HG02852 (cell line): ENCODE data around the gene ZNF655.
"Not testable (repeated sequence)": the region's sequence is repeated elsewhere in the genome, so short reads cannot be mapped to it uniquely, and the experiment has no call there.

Experiments
- ATAC-seq: cut with Tn5 transposase; IDR thresholded peaks from one replicate; pipeline ENCODE4 v1.9.1; 2021; ENCODE audit warnings: mild to moderate bottlenecking, moderate library complexity; ENCODE audit not compliant: unreplicated experiment

ZNF655 gene, protein sequence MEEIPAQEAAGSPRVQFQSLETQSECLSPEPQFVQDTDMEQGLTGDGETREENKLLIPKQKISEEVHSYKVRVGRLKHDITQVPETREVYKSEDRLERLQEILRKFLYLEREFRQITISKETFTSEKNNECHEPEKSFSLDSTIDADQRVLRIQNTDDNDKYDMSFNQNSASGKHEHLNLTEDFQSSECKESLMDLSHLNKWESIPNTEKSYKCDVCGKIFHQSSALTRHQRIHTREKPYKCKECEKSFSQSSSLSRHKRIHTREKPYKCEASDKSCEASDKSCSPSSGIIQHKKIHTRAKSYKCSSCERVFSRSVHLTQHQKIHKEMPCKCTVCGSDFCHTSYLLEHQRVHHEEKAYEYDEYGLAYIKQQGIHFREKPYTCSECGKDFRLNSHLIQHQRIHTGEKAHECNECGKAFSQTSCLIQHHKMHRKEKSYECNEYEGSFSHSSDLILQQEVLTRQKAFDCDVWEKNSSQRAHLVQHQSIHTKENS

DNA sequence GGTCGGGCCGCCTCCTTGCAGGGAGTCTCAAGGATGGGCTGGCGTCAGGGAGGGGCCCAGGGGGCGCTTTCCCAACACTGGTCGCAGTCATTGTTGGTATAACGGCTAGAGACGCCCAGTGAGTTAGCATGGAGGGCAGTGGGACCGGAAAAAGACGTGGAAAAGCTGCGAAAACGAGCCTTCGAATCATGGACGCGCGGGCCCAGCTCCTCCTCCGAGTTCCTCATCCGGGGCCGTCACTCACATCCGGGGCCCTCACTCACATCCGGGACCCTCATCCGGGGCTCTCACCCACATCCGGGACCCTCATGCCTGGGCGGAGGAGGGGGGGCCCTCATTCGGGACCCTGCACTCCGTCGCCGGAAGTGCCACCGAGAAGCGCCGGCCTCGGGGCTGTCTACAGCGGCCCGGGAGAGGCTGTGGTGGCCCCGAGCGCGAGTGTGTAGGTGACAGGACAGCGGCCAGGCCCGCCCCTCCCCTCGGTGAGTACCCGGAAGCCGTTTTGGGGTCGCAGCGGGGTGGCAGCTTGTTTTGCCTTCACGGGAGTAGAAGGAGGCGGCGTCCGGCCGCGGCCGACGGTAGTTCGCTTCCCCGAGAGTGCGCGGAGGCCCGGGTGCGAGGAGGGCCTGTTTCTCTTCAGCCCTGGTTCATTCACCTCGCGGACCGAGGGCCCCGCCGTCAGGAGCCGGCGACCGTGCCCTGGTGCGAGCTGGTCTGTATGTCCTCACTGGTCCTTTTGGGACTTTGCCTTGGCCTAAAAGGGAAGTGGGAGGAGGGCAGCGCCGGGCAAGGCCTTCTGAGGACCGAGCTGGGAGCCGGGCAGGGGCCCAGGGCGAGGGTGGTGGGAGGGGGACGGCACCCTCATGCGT, at the start of gene ZNF655:
ZNF655 (plus strand) TSS at position 337 of the 869 bp plus-strand sequence. CDS start 1,918 bp downstream, outside the sequence.
- ATAC-seq, result peak; percentile 85

DNA sequence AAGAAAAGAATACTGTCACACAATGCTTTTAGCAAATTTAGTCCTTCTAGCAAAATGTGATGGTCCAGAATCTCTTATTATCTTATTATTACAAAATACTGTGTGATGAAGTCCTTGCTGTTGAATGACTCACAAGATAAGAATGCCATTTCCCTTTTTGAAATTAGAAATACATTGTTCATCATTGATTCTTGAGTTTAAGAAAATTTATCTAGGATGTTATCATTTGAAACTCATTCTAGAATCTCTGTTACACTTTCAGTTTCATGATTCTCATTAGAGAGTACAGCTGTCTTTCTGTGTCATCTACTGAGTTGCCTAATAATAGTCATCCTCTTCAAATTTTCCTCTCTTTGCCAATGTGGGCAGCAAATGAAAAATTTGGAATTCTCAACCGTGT, 44.4 kb upstream of the ZNF655 start:
- ATAC-seq, result no peak

DNA sequence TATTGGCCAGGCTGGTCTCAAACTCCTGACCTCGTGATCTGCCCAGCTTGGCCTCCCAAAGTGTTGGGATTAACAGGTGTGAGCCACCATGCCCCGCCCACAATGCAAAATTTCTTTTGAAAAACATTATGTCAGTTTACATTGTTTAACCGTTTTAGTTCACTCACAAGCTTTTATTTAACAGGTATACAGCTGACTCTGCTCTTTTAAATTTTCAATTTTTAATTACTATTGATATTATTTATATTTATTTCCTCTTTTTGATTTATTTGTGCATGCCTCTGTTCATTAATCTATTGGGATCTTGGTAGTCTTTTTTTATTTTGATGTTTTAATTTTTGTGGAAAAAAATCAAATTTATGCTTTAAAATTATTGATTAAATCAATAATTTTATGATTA, 37.0 kb upstream of the ZNF655 start:
- ATAC-seq, result no peak

DNA sequence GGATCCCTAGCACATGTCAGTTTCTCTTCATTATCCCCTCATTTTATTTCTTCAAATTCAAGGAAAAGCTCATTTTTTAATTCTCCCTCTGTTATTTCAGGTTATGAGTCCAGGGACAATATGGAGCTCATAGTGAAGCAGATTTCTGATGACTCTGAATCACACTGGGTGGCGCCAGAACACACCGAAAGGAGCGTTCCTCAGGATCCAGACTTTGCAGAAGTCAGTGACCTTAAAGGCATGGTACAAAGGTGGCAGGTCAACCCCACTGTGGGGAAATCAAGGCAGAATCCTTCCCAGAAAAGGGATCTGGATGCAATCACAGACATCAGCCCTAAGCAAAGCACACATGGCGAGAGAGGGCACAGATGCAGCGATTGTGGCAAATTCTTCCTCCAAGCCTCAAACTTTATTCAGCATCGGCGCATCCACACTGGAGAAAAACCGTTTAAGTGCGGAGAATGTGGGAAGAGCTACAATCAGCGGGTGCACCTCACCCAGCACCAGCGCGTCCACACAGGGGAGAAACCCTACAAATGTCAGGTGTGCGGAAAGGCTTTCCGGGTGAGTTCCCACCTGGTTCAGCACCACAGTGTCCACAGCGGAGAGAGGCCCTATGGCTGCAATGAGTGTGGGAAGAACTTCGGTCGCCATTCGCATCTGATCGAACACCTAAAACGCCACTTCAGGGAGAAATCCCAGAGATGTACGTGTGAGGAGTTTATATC, 32.6 kb upstream of the ZNF655 start:
- ATAC-seq, result no peak

DNA sequence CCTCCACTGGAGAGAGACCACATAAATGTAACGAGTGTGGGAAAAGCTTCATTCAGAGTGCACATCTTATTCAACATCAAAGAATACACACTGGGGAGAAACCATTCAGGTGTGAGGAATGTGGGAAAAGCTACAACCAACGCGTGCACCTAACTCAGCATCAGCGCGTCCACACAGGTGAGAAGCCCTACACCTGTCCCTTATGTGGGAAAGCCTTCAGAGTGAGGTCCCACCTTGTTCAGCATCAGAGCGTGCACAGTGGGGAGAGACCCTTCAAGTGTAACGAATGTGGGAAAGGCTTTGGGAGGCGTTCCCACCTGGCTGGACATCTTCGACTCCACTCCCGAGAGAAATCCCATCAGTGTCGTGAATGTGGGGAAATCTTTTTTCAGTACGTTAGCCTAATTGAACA, 27.1 kb upstream of the ZNF655 start:
- ATAC-seq, result no peak

DNA sequence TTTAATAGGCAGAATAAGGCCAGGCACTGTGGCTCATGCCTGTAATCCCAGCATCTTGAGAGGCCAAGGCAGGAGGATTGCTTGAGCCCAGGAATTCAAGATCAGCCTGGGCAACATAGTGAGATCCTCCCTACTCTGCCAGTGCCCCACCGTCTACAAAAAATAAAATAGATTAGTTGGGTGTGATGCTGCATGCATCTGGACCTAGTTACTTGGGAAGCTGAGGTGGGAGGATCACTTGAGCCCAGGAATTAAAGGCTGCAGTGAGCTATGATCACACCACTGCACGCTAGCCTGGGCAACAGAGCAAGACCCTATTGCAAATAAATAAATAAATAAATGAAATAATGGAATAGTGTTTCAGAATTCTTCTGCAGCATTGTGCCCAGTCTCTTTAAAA, 22.8 kb upstream of the ZNF655 start:
- no peak for ATAC-seq

DNA sequence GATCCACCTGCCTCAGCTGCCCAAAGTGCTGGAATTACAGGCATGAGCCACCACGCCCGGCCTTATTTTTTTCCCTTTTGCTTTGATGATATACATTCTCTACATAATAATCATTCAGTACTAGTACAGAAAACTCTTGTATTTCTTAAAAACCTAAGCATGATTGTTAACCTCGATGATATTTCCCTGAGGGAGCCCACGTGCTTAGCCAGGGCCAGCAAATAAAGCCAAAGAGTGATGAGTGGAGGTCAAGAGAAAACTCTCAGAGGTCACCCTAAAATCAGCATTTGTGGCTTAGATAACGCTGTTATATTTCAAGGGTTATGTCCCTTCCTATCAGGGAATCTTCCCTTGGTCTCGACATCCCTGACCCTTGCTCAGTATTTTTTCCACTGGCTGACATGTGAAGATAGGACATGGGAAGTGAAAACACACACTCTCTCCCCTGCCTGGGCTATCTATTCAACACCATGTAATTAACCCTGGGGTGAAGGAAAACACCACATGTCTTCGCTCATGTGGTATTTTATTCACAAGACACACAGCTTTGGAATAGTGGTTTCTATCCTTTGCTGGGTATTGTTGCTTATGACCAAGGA, 19.1 kb upstream of the ZNF655 start:
- no peak for ATAC-seq

DNA sequence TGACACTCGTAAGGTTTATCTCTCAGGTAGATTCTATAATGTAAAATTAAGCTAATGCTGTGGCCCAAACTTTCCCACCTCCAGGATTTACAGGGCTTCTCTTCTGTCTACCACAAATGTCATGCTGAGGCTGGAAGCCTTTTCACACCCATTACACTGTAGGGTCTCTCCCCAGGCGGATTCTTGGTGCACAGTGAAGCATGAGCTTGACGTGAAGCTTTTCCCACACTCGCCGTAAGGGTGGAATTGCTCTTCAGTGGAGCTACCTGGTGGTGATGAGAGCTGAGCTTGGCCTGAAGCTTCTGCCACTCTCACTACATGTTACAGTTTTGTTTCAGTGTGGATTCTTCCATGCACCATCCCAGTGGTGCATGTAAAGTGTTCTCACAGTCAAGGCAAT, 17.9 kb upstream of the ZNF655 start:
- no peak for ATAC-seq

DNA sequence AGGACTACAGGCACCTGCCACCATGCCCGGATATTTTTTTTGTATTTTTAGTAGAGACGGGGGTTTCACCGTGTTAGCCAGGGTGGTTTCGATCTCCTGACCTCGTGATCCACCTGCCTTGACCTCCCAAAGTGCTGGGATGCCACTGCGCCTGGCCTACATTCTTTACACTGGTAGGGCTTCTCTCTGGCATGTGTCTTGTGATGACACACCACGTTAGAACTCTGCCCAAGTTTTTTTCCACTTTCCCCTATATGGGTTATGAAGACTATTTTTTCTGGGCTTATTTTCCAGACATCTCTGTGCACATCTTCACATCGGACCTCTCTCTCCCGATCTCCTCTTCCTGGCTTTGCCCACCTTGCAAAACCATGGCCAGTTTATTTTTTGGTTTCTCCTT, 17.2 kb upstream of the ZNF655 start:
- no peak for ATAC-seq

DNA sequence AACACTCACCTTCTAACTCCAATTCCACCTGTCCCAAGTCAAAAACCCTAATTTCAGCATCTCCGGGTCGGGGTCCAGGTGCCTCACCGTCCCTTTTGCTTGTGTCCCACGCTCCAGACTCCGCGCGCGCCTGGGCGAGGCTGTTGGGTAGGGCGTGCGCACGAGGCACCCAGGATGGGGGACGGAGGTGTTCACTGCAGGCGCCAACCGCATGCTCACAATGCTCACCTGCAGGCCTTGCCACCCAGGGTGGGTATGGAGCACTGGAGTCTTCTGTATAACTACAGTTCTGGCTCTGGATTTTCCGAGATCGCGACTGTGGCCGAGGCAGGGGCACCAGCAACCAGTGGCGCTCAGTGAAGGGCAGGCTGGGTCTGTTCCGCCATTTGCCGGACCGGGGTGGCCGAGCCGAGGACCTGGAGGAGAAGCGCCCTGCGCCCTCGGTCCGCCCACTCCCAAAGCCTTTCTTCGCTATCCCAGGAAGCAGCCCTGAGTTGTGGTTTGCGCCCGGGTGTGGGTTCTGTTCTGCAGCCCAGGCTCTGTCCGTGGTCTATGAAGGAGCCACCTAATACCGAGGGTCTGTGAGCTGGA, 15.3 kb upstream of the ZNF655 start:
- ATAC-seq, result no peak

DNA sequence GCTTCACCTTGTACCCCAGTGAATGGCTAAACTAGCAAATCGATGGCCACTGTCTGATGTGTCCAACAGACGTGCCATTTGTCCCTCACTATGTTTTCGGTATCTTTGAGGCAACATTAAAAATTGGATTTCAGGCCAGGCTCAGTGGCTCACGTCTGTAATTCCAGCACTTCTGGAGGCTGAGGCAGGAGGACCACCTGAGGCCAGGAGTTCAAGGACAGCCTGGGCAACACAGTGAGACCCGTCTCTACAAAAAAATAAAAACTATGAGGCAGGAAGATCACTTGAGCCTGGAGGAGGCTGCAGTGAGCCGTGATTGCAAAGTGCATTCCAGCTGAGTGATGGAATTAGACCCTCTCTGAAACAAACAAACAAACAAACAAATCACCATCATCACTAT, 14.5 kb upstream of the ZNF655 start:
- no peak for ATAC-seq

DNA sequence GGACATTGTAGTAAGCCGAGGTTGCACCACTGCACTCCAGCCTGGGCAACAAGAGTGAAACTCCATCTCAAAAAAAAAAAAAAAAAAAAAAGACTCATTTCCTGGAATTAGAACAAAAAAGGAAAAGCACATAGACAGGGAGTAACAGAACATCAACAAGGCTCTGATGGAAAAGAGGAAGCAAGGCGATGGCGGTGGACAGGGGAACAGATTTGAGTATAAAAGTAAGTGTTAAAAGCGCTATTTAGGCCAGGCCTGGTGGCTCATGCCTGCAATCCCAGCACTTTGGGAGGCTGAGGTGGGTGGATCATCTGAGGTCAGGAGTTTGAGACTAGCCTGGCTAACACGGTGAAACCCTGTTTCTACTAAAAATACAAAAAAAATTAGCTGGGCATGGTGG, 13.1 kb upstream of the ZNF655 start:
- not testable (repeated sequence) for ATAC-seq

DNA sequence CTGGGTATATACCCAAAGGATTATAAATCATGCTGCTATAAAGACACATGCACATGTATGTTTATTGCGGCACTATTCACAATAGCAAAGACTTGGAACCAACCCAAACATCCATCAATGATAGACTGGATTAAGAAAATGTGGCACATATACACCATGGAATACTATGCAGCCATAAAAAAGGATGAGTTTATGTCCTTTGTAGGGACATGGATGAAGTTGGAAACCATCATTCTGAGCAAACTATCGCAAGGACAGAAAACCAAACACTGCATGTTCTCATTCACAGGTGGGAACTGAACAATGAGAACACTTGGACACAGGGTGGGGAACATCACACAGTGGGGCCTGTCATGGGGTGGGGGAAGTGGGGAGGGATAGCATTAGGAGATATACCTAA, 8.9 kb upstream of the ZNF655 start:
- ATAC-seq, result not testable (repeated sequence)

DNA sequence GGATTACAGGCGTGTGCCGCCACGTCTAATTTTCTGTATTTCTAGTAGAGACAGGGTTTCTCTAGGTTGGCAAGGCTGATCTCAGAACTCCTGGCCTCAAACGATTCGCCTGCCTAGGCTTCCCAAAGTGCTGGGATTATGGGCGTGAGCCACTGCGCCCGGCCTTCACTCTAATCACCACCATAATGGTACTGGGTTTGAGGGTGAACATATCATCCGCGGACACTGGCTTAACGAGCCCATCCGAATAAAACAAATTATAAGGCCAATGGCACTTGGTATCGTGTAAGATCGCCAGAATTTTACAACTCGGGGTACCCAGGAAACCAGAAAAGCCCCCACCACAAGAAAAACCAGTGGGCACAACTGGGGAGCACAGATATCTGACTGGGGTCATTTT, 7.1 kb upstream of the ZNF655 start:
- ATAC-seq, result no peak

DNA sequence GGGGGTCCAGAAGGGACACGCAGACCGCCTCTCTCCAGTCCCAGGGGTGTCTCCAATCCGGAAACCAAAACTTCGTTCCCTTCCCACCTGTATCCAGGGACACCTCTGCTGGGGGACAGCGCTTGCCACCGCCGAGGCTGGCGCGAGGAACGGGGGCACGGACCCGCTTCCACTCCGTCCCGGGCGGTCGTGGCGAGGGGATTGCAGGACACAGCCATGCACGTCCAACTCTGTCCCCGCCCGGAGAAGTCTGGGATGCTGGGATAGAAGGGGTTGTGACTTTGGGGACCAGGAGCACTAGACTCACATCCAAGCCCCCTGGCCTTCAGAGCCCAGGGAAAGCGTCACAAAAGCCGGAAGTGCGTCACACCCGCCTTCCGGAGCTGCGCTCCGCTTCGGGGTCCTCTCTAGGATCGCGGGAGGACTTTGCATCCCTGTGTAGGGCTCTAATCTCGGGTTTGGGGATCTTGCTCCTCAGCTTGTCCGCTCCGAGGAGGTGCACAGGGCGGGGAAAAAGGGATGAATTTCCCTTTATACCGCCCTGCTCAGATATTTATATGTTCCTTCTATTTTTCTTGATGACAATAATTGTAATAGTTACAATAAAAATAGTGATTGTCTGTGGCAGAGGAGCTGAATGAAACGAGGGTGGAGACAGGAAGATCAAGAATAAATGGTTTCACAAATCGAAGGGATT, 6.5 kb upstream of the ZNF655 start, which contains the start of gene FAM200A:
FAM200A (minus strand) TSS at position 348 of the 697 bp plus-strand sequence. CDS start 3,707 bp downstream, outside the sequence.
- peak; percentile 96 for ATAC-seq

DNA sequence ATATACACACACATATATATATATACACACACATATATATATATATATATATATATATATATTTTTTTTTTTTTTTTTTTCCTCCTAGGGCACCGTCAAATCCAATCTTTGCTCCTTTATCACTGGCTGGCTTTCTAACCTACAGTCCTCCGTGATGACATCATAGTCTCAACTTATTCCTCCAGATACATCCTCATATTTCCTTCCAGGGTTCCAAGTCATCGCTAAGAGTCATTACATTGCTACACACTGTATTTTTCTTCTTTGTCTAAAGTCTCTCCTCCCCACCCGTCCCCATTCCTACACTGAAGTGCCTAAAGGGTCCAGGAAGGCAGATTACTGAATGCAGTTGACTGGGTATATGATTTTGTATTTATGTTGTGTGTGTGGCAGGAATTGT, 5.4 kb upstream of the ZNF655 start:
- no peak for ATAC-seq

DNA sequence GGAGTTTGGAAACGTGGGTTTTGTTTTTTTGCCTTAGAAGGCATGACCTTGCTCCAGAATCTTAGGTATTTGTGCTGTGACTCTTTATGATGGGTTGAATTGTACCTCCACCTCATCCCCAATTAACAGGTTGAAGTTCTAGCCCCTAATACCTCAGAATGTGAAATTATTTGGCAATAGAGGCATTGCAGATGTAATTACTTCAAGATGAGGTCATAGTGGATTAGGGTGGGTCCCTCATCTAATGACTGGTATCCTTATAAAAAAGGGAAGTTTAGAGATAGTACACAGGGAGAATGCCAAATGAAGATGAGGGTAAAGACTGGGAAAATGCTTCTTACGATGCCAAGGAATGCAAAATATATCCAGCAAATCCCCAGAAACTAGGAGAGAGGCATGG, 3.5 kb upstream of the ZNF655 start:
- ATAC-seq, result no peak

DNA sequence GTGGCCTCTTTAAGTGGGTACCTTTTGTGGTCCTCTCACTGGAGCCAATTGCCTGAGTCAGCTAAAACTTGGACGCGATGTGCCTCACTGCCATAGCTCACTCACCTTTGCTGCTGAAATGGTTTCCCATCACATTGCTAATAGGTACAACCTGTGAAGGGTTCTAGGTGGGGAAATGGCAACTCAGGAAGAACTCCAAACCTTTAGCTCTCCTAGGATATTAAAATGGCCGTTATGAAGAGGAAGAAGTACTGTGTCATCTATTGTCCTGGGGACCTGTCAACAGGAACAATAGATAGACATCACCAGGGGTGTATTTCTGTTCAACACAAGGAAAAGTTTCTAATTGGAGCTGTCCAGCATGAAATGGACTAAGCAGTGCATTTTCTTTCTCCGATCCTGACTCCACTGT, 1.2 kb upstream of the ZNF655 start:
- no peak for ATAC-seq

DNA sequence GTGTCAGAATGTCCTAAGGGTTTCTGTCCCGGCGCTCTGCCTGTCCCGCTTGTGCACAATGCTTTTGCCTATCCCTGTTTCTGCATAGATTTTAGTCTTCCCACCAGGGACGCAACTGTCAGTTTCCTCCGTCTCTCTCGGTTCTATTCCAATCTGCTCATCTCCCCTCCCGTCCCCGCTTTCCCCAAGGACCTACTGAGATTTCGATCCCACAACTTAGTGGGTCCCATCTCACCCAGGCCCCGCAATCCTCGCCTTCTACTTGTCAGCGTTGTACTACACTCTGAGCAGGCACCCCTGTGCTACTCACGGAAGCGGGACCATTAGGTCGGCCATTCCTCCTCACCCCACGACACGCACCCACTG, 519 bp upstream of the ZNF655 start:
- peak; percentile 59 for ATAC-seq
